Measurements from ENCODE around the gene PSEN1.

GRCh38 chr14:73251516-73252215 lies 115.4 kb downstream of the PSEN1 start:
- TF ChIP-seq POLR2AphosphoS5 (IDR thresholded peaks at IDR 0.05; ENCODE audit: insufficient read depth, low read depth, low read length): no peak
- TF ChIP-seq CTCF (IDR thresholded peaks at IDR 0.05; ENCODE audit: extremely low read depth in 1 of 2, insufficient read depth in 1 of 2, low read depth in 1 of 2, low read length in 2 of 2): no peak
- TF ChIP-seq POLR2A (IDR thresholded peaks at IDR 0.05; ENCODE audit: low read depth, low read length): no peak
- TF ChIP-seq EZH2 (IDR thresholded peaks at IDR 0.05; ENCODE audit: borderline replicate concordance, low read depth, low read length, severe bottlenecking): no peak
- no peak for TF ChIP-seq MYC (IDR thresholded peaks at IDR 0.05; ENCODE audit: low read depth, low read length)
- no peak for TF ChIP-seq GATA2 (IDR thresholded peaks at IDR 0.05; ENCODE audit: insufficient read depth, insufficient read length, low read depth, low read length)
- no peak for TF ChIP-seq MAX (IDR thresholded peaks at IDR 0.05; ENCODE audit: insufficient read depth, insufficient read length)
- no peak for TF ChIP-seq JUN (IDR thresholded peaks at IDR 0.05; ENCODE audit: borderline replicate concordance, insufficient read depth, insufficient read length, low read depth)

Measured in endothelial cell of umbilical vein (primary cell).